Endothelial cell of umbilical vein (primary cell): Measurements from ENCODE around the gene SIPA1L3. TPM values are rescaled to one million over a fixed set of nuclear protein-coding genes. Genes with fewer than 3 reads are reported as not detected.

Source experiments
- BruUV-seq: library from RNA; stranded (reverse); fragments of 400-500 nt; replicated peaks from 2 replicates; lab custom pipeline; 2021; lab: Mats Ljungman, UMichigan
- CTCF ChIA-PET: fragments of 300-600, 350-600 bp; sonication (Branson Sonifier 250); formaldehyde crosslinking; loops from one replicate; lab custom pipeline; 2021; ENCODE audit warnings: antibody characterized with exemption, inconsistent platforms; lab: Charles Lee
- POLR2A ChIA-PET: fragments of 300-600, 350-600 bp; sonication (Branson Sonifier 250); formaldehyde crosslinking; loops from one replicate; lab custom pipeline; 2021; ENCODE audit warnings: antibody characterized with exemption, inconsistent platforms; lab: Charles Lee
- DNase-seq: peaks from one replicate; pipeline ENCODE4 v3.0.0-alpha.2; 2011; ENCODE audit warnings: low read depth, low spot score
- FAIRE-seq: peaks from 2 replicates; lab custom pipeline; 2011; peaks lifted over from hg19 to GRCh38; lab: Jason Lieb, UNC
- H2AFZ ChIP-seq: 2 replicates; pipeline ENCODE4 v1.6.0; 2012; ENCODE audit warnings: low read depth, low read length, control low read depth, inconsistent platforms
- H3K27ac ChIP-seq: 2 replicates; pipeline ENCODE4 v1.5.1; 2011; ENCODE audit warnings: low read depth, mild to moderate bottlenecking, control low read depth, low read length, moderate library complexity; ENCODE audit not compliant: insufficient read depth
- H3K27me3 ChIP-seq, 2 experiments: 2 replicates each; pipeline versions ENCODE4 v1.6.0 to v1.6.1; 2011; ENCODE audit warnings: low read length in 2 of 2, mixed read lengths in 1 of 2; ENCODE audit not compliant: control insufficient read depth in 2 of 2, insufficient read depth in 2 of 2
- H3K36me3 ChIP-seq, 2 experiments: 2 replicates in 1 of 2; 3 replicates in 1 of 2; pipeline ENCODE4 v1.5.1; 2011; ENCODE audit warnings: low read length in 2 of 2, mild to moderate bottlenecking in 1 of 2, moderate library complexity in 1 of 2; ENCODE audit not compliant: control insufficient read depth in 2 of 2, insufficient read depth in 2 of 2; ENCODE audit errors: extremely low read depth in 1 of 2
- H3K4me1 ChIP-seq: 3 replicates; pipeline ENCODE4 v1.5.1; 2011; ENCODE audit warnings: mild to moderate bottlenecking, low read length; ENCODE audit not compliant: control insufficient read depth, insufficient read depth; ENCODE audit errors: extremely low read depth
- H3K4me2 ChIP-seq: 2 replicates; pipeline ENCODE4 v1.6.1; 2011; ENCODE audit warnings: low read length, control low read depth, mixed read lengths; ENCODE audit not compliant: insufficient read depth
- H3K4me3 ChIP-seq, 3 experiments: fragments of 200-600 bp in 1 of 3; sonication (generic), shearing (Covaris generic) in 1 of 3; replicated peaks in 1 of 3; 2 replicates each; pipeline ENCODE4 v1.5.1; 2011 to 2016; ENCODE audit warnings: control low read depth in 3 of 3, low read length in 3 of 3, mild to moderate bottlenecking in 2 of 3, inconsistent platforms in 1 of 3, low read depth in 1 of 3, moderate library complexity in 1 of 3; ENCODE audit not compliant: insufficient read depth in 1 of 3
- H3K79me2 ChIP-seq: 2 replicates; pipeline ENCODE4 v1.6.0; 2012; ENCODE audit warnings: low read length, inconsistent platforms; ENCODE audit not compliant: control insufficient read depth, insufficient read depth
- H3K9ac ChIP-seq: replicated peaks from 2 replicates; pipeline ENCODE3; 2011; ENCODE audit warnings: low read length, control low read depth; ENCODE audit not compliant: insufficient read depth; ENCODE audit errors: extremely low read depth
- H3K9me1 ChIP-seq: replicated peaks from 3 replicates; pipeline ENCODE4 v1.6.0; 2011; ENCODE audit warnings: mild to moderate bottlenecking, low read length; ENCODE audit not compliant: control insufficient read depth, insufficient read depth; ENCODE audit errors: extremely low read depth
- H3K9me3 ChIP-seq: replicated peaks from 2 replicates; pipeline ENCODE4 v1.5.1; 2012; ENCODE audit warnings: low read length, inconsistent platforms; ENCODE audit not compliant: control insufficient read depth, insufficient read depth
- H4K20me1 ChIP-seq: replicated peaks from 2 replicates; pipeline ENCODE3; 2011; ENCODE audit warnings: mild to moderate bottlenecking, low read length; ENCODE audit not compliant: control insufficient read depth, insufficient read depth; ENCODE audit errors: extremely low read depth
- EZH2 ChIP-seq: IDR thresholded peaks from 2 replicates; pipeline ENCODE4 v1.6.1; 2012; ENCODE audit warnings: borderline replicate concordance, low read depth, mild to moderate bottlenecking, moderate library complexity, low read length, inconsistent platforms; ENCODE audit not compliant: severe bottlenecking
- FOS ChIP-seq: IDR thresholded peaks from 2 replicates; pipeline ENCODE4 v1.6.1; 2011; ENCODE audit warnings: mild to moderate bottlenecking, low read length, moderate library complexity, borderline replicate concordance; ENCODE audit not compliant: insufficient read depth
- GATA2 ChIP-seq: IDR thresholded peaks from 2 replicates; pipeline ENCODE4 v1.7.0; 2011; ENCODE audit warnings: low read depth, mild to moderate bottlenecking, moderate library complexity, mixed read lengths, low read length; ENCODE audit not compliant: insufficient read length, insufficient read depth
- JUN ChIP-seq: IDR thresholded peaks from 2 replicates; pipeline ENCODE4 v1.6.1; 2011; ENCODE audit warnings: borderline replicate concordance, low read depth; ENCODE audit not compliant: insufficient read length, insufficient read depth
- MAX ChIP-seq: IDR thresholded peaks from 2 replicates; pipeline ENCODE4 v1.6.1; 2011; ENCODE audit not compliant: insufficient read depth, insufficient read length
- MYC ChIP-seq: IDR thresholded peaks from one replicate; pipeline ENCODE4 v1.6.1; 2011; ENCODE audit warnings: mild to moderate bottlenecking, low read depth, low read length
- POLR2A ChIP-seq: IDR thresholded peaks from 2 replicates; pipeline ENCODE4 v1.6.1; 2012; ENCODE audit warnings: low read depth, mild to moderate bottlenecking, control low read depth, low read length
- POLR2AphosphoS5 ChIP-seq: IDR thresholded peaks from 2 replicates; pipeline ENCODE4 v1.6.1; 2012; ENCODE audit warnings: low read depth, mild to moderate bottlenecking, control low read depth, low read length, moderate library complexity; ENCODE audit not compliant: insufficient read depth
- dilution Hi-C: fragments of 300-500 bp; cut with MboI; formaldehyde crosslinking; loops from one replicate; pipeline ENCODE4 v1.15.0; 2019; ENCODE audit warnings: low sequenced_read_pairs; ENCODE audit not compliant: extremely low pct_ligation_motif_present
- intact Hi-C: fragments of 100-400 bp; cut with micrococcal nuclease; formaldehyde crosslinking; loops from one replicate; pipeline ENCODE4 v1.10.0; 2022
- polyA plus RNA-seq, 4 experiments: library from polyadenylated mRNA; depleted of rRNA in 3 of 4; stranded (reverse) in 3 of 4; unstranded in 1 of 4; fragments of >200 nt; gene quantifications; 2 replicates each; pipeline versions ENCODE4 v1.2.1 to v1.2.3, GENCODE V29; 2011 to 2012; ENCODE audit warnings: missing spikeins in 1 of 4
- total RNA-seq: library from RNA; stranded (reverse); gene quantifications from 2 replicates; pipeline ENCODE4 v1.2.3, GENCODE V29; 2021
- TF ChIP-seq, protein P1 (sequence below), 2 donors: IDR thresholded peaks; 1 replicate in 1 of 2; 2 replicates in 1 of 2; pipeline ENCODE4 v1.5.1; 2011; ENCODE audit warnings: low read length in 2 of 2, mild to moderate bottlenecking in 2 of 2, moderate library complexity in 2 of 2, control low read depth in 1 of 2, inconsistent platforms in 1 of 2, low read depth in 1 of 2; ENCODE audit not compliant: insufficient read depth in 1 of 2; ENCODE audit errors: extremely low read depth in 1 of 2

Gene SIPA1L3
- total and polyA plus RNA-seq, 2 donors (not counting 3 experiments of a cell fraction or from before 2014, with no cell fraction given) = 14.2 to 47.2 TPM

- CTCF ChIA-PET = interaction anchor here (2.8 to 3.6 kb wide), 2 partner anchors 180 kb away, joined by 19 to 22 read pairs; no protein-coding TSS in a partner anchor
- FAIRE-seq = no peak
- no TSS peak for BruUV-seq
- POLR2A ChIA-PET = no interaction called here
- intact Hi-C loops = no loop called here
- H3K9ac ChIP-seq = no peak overlapping the region
- H3K4me2 ChIP-seq = no peak overlapping the region
- peaks cover 14% of the 10 kb centered on the region for H3K4me1 ChIP-seq
- H2AFZ ChIP-seq = no peak overlapping the region
- DNase-seq = no peak
- H3K79me2 ChIP-seq = no peaks in the 10 kb centered on the region
- peaks cover 0 to 5% of the 10 kb centered on the region in 2 experiments for H3K36me3 ChIP-seq
- no peaks in the 10 kb centered on the region for H3K9me3 ChIP-seq
- no peak for TF ChIP-seq POLR2A
- no peak for TF ChIP-seq JUN
- TF ChIP-seq GATA2 = no peak
- TF ChIP-seq EZH2 = no peak
- H4K20me1 ChIP-seq = no peaks in the 10 kb centered on the region
- H3K9me1 ChIP-seq = no peaks in the 10 kb centered on the region
- H3K4me3 ChIP-seq = no peak overlapping the region
- no peaks in the 10 kb centered on the region for H3K27me3 ChIP-seq
- H3K27ac ChIP-seq = no peak overlapping the region
- dilution Hi-C loops = no loop called here
Observed at GRCh38 chr19:38082256-38083118, 175.5 kb downstream of the SIPA1L3 start.

GRCh38 chr19:38084196-38084595 lies 177.2 kb downstream of the SIPA1L3 start:
- no peak for TF ChIP-seq MAX
- TF ChIP-seq MYC = no peak
- TF ChIP-seq, protein P1, sequence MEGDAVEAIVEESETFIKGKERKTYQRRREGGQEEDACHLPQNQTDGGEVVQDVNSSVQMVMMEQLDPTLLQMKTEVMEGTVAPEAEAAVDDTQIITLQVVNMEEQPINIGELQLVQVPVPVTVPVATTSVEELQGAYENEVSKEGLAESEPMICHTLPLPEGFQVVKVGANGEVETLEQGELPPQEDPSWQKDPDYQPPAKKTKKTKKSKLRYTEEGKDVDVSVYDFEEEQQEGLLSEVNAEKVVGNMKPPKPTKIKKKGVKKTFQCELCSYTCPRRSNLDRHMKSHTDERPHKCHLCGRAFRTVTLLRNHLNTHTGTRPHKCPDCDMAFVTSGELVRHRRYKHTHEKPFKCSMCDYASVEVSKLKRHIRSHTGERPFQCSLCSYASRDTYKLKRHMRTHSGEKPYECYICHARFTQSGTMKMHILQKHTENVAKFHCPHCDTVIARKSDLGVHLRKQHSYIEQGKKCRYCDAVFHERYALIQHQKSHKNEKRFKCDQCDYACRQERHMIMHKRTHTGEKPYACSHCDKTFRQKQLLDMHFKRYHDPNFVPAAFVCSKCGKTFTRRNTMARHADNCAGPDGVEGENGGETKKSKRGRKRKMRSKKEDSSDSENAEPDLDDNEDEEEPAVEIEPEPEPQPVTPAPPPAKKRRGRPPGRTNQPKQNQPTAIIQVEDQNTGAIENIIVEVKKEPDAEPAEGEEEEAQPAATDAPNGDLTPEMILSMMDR (IDR thresholded peaks at IDR 0.05; ENCODE audit: extremely low read depth in 1 of 2, insufficient read depth in 1 of 2, low read depth in 1 of 2, low read length in 2 of 2) = no peak
- TF ChIP-seq POLR2AphosphoS5 = no peak
- no peak for TF ChIP-seq FOS
- TF ChIP-seq GATA2 = no peak
- TF ChIP-seq EZH2 = no peak
- TF ChIP-seq JUN = no peak
- no peak for TF ChIP-seq POLR2A
- CTCF ChIA-PET = interaction anchor here (0.6 to 3.6 kb wide), 6 partner anchors 11 to 583 kb away, joined by 3 to 19 read pairs (median 4); no protein-coding TSS in a partner anchor
- FAIRE-seq = no peak

More at GRCh38 chr19:38084196-38084595, 177.2 kb downstream of the SIPA1L3 start:
- no peak overlapping the region for H3K4me3 ChIP-seq
- dilution Hi-C loops = no loop called here
- H3K27ac ChIP-seq = no peak overlapping the region
- H3K4me2 ChIP-seq = no peak overlapping the region
- H3K9ac ChIP-seq = no peak overlapping the region
- H3K27me3 ChIP-seq = no peaks in the 10 kb centered on the region
- no peak overlapping the region for H2AFZ ChIP-seq
- no peaks in the 10 kb centered on the region for H3K79me2 ChIP-seq
- no peaks in the 10 kb centered on the region for H3K9me3 ChIP-seq
- H3K36me3 ChIP-seq = peaks cover 0 to 5% of the 10 kb centered on the region in 2 experiments
- POLR2A ChIA-PET = interaction anchor here (0.6 kb wide), 1 partner anchor 130 kb away, joined by 3 read pairs; no protein-coding TSS in a partner anchor
- peaks cover 14% of the 10 kb centered on the region for H3K4me1 ChIP-seq
- no TSS peak for BruUV-seq
- H4K20me1 ChIP-seq = no peaks in the 10 kb centered on the region
- no peaks in the 10 kb centered on the region for H3K9me1 ChIP-seq
- no peak for DNase-seq
- intact Hi-C loops = no loop called here
